K562 (cell line): ENCODE data around the gene OR13A1. TPM values are rescaled to one million over a fixed set of nuclear protein-coding genes. Genes with fewer than 3 reads are reported as not detected.

Source experiments
- ATAC-seq: fragments of 200-7000 bp; cut with Tn5 transposase; 3 replicates; pipeline ENCODE4 v1.9.1; 2020; ENCODE audit warnings: moderate library complexity
- BruUV-seq: library from RNA; stranded (reverse); fragments of 400-500 nt; replicated peaks from 2 replicates; lab custom pipeline; 2021; lab: Mats Ljungman, UMichigan
- CTCF ChIA-PET: fragments of 300-600 bp; formaldehyde crosslinking; extraction: SDS; loops from one replicate; lab custom pipeline; 2021; ENCODE audit warnings: low intra/inter-chr PET ratio; lab: Yijun Ruan, JAX
- POLR2A ChIA-PET: fragments of 300-600, 350-650 bp; sonication (Branson Sonifier 250); formaldehyde crosslinking; extraction: SDS; loops from one replicate; lab custom pipeline; 2021; ENCODE audit warnings: antibody characterized with exemption, inconsistent platforms; lab: Yijun Ruan, JAX
- DNase-seq, 4 experiments: peaks; one replicate each; pipeline versions ENCODE4 v3.0.0 to v3.0.0-alpha.2; 2011 to 2018; ENCODE audit warnings: low spot score in 3 of 4, mixed read lengths in 3 of 4; ENCODE audit errors: extremely low read depth in 1 of 4
- FAIRE-seq: peaks from 2 replicates; lab custom pipeline; 2011; peaks lifted over from hg19 to GRCh38; lab: Jason Lieb, UNC
- H2AFZ ChIP-seq: 2 replicates; pipeline ENCODE4 v1.6.0; 2011; ENCODE audit warnings: low read depth, low read length, control low read depth, inconsistent platforms
- H3K27ac ChIP-seq: fragments of 200-600 bp; 3 replicates; pipeline ENCODE4 v1.8.0; 2011; ENCODE audit warnings: low read depth, mild to moderate bottlenecking, control low read depth, inconsistent platforms, low read length, moderate library complexity, mixed read lengths; ENCODE audit errors: extremely low read depth
- H3K27me3 ChIP-seq, 2 experiments: fragments of 300-600 bp in 1 of 2; 2 replicates in 1 of 2; 3 replicates in 1 of 2; pipeline versions ENCODE4 v1.6.0 to v1.8.0; 2011; ENCODE audit warnings: inconsistent platforms in 2 of 2, low read length in 2 of 2, mild to moderate bottlenecking in 1 of 2, mixed read lengths in 1 of 2, moderate library complexity in 1 of 2; ENCODE audit not compliant: control insufficient read depth in 2 of 2, insufficient read depth in 2 of 2
- H3K36me3 ChIP-seq: fragments of 300-600 bp; 3 replicates; pipeline ENCODE4 v1.8.0; 2011; ENCODE audit warnings: mild to moderate bottlenecking, low read length, inconsistent platforms; ENCODE audit not compliant: control insufficient read depth, insufficient read depth
- H3K4me1 ChIP-seq, 2 experiments: fragments of 200-600 bp in 1 of 2; replicated peaks in 1 of 2; 2 replicates in 1 of 2; 3 replicates in 1 of 2; pipeline versions ENCODE4 v1.5.1 to v1.8.0; 2011; ENCODE audit warnings: inconsistent platforms in 2 of 2, low read length in 2 of 2, mild to moderate bottlenecking in 1 of 2, mixed read lengths in 1 of 2, moderate library complexity in 1 of 2; ENCODE audit not compliant: control insufficient read depth in 2 of 2, insufficient read depth in 2 of 2
- H3K4me2 ChIP-seq: 2 replicates; pipeline ENCODE4 v1.6.1; 2011; ENCODE audit warnings: low read length, control low read depth, inconsistent platforms, mixed read lengths; ENCODE audit not compliant: insufficient read depth
- H3K4me3 ChIP-seq: fragments of 200-600 bp; sonication (generic), shearing (Covaris generic); 2 replicates; pipeline ENCODE4 v1.5.1; 2016; ENCODE audit warnings: control low read depth, inconsistent platforms
- H3K79me2 ChIP-seq: fragments of 200-600 bp; 3 replicates; pipeline ENCODE4 v1.8.0; 2011; ENCODE audit warnings: low read length, inconsistent platforms; ENCODE audit not compliant: control insufficient read depth, insufficient read depth
- H3K9ac ChIP-seq, 2 experiments: 2 replicates each; pipeline versions ENCODE4 v1.6.0 to v1.6.1; 2011; ENCODE audit warnings: low read depth in 2 of 2, low read length in 2 of 2, control low read depth in 1 of 2, inconsistent platforms in 1 of 2, mild to moderate bottlenecking in 1 of 2, mixed read lengths in 1 of 2; ENCODE audit not compliant: insufficient read depth in 1 of 2
- H3K9me1 ChIP-seq: one replicate; pipeline ENCODE4 v1.6.0; 2011; ENCODE audit warnings: inconsistent platforms, mild to moderate bottlenecking, low read length, moderate library complexity; ENCODE audit not compliant: control insufficient read depth, insufficient read depth
- H3K9me3 ChIP-seq: replicated peaks from 2 replicates; pipeline ENCODE4 v1.5.1; 2011; ENCODE audit warnings: low read depth, low read length, inconsistent platforms; ENCODE audit not compliant: control insufficient read depth, insufficient read depth
- H4K20me1 ChIP-seq: replicated peaks from 2 replicates; pipeline ENCODE4 v1.6.1; 2011; ENCODE audit warnings: low read length, inconsistent platforms, mixed read lengths; ENCODE audit not compliant: control insufficient read depth, insufficient read depth
- CBFA2T3 ChIP-seq: fragments of 450-650 bp; IDR thresholded peaks from 2 replicates; pipeline ENCODE4 v1.6.1; 2017
- GATAD2B ChIP-seq: fragments of 450-650 bp; IDR thresholded peaks from 2 replicates; pipeline ENCODE4 v1.6.1; 2017; ENCODE audit warnings: mild to moderate bottlenecking, borderline replicate concordance
- MCM7 ChIP-seq, 2 experiments: fragments of 450-650 bp; IDR thresholded peaks; 2 replicates each; pipeline ENCODE4 v1.6.1; 2016 to 2018
- NCOR1 ChIP-seq: fragments of 450-650 bp; IDR thresholded peaks from 2 replicates; pipeline ENCODE4 v1.6.1; 2016; ENCODE audit warnings: mild to moderate bottlenecking, moderate library complexity
- NR2C2 ChIP-seq, 2 experiments: fragments of 200-800 bp in 1 of 2; sonication (Bioruptor generic) in 1 of 2; sonication (generic) in 1 of 2; formaldehyde crosslinking in 1 of 2; IDR thresholded peaks; 2 replicates each; pipeline versions ENCODE4 v1.6.1 to v1.8.0; 2016 to 2022; ENCODE audit warnings: mild to moderate bottlenecking in 1 of 2, missing compliant biosample characterization in 1 of 2, missing genetic modification characterization in 1 of 2, missing genetic modification reagents in 1 of 2
- PCBP1 ChIP-seq: fragments of 200-400 bp; formaldehyde crosslinking; IDR thresholded peaks from 2 replicates; pipeline ENCODE4 v1.6.1; 2018; ENCODE audit warnings: mild to moderate bottlenecking, low read depth, low read length; ENCODE audit not compliant: poor library complexity, severe bottlenecking
- SAFB ChIP-seq: fragments of 200-400 bp; formaldehyde crosslinking; IDR thresholded peaks from 2 replicates; pipeline ENCODE4 v1.6.1; 2017; ENCODE audit warnings: low read depth, low read length, borderline replicate concordance
- SMAD4 ChIP-seq: fragments of 250-450 bp; sonication (Bioruptor Pico); conservative IDR thresholded peaks from 2 replicates; pipeline ENCODE4 v1.8.0; 2021; ENCODE audit warnings: inconsistent platforms, mild to moderate bottlenecking, moderate library complexity
- TEAD4 ChIP-seq, 2 experiments: sonication (generic) in 1 of 2; formaldehyde crosslinking in 1 of 2; IDR thresholded peaks; 2 replicates each; pipeline versions ENCODE4 v1.6.1 to v1.8.0; 2012 to 2022; ENCODE audit warnings: borderline replicate concordance in 1 of 2, inconsistent platforms in 1 of 2, low read length in 1 of 2, mild to moderate bottlenecking in 1 of 2, missing genetic modification reagents in 1 of 2
- ZNF146 ChIP-seq: IDR thresholded peaks from one replicate; pipeline ENCODE4 v1.6.1; 2018; ENCODE audit warnings: missing compliant biosample characterization; ENCODE audit not compliant: unreplicated experiment
- ZNF175 ChIP-seq: fragments of 200-800 bp; sonication (Bioruptor generic); IDR thresholded peaks from 2 replicates; pipeline ENCODE4 v1.6.1; 2016; ENCODE audit warnings: low read depth, mild to moderate bottlenecking, missing genetic modification characterization, missing compliant biosample characterization
- ZNF24 ChIP-seq: fragments of 450-650 bp; IDR thresholded peaks from 2 replicates; pipeline ENCODE4 v1.6.1; 2016
- ZNF384 ChIP-seq: IDR thresholded peaks from 2 replicates; pipeline ENCODE4 v1.6.1; 2012; ENCODE audit warnings: low read depth, low read length, improper control_type of control experiment
- ZNF766 ChIP-seq: fragments of 200-800 bp; sonication (Bioruptor generic); conservative IDR thresholded peaks from 2 replicates; pipeline ENCODE4 v1.6.1; 2016; ENCODE audit warnings: missing genetic modification characterization, missing compliant biosample characterization
- in situ Hi-C: fragments of 300-500 bp; cut with MboI; formaldehyde crosslinking; loops from 4 replicates; pipeline ENCODE4 v1.15.0; 2018; ENCODE audit warnings: inconsistent platforms, mixed read lengths
- intact Hi-C: fragments of 100-400 bp; cut with micrococcal nuclease; formaldehyde crosslinking; loops from 2 replicates; pipeline ENCODE4 v1.14.2; 2022
- polyA plus RNA-seq, 8 experiments: library from polyadenylated mRNA; depleted of rRNA in 4 of 8; stranded (reverse) in 5 of 8; unstranded in 3 of 8; fragments of >200 nt; fragmentation: Nextera tagmentation in 2 of 8; fragmentation: Illumina TruSeq in 1 of 8; extraction: Ambion mirVana in 2 of 8; extraction: Trizol in 1 of 8; gene quantifications; 2 replicates each; pipeline versions ENCODE4 v1.2.1 to v1.2.3, GENCODE V29; 2011 to 2014; ENCODE audit warnings: inconsistent platforms in 1 of 8, missing spikeins in 1 of 8
- total RNA-seq, 7 experiments: library from RNA; depleted of rRNA in 6 of 7; stranded (reverse); fragments of >200 nt in 6 of 7; fragmentation: Illumina TruSeq in 2 of 7; extraction: Trizol in 2 of 7; gene quantifications; 2 replicates each; pipeline versions ENCODE4 v1.2.1 to v1.2.3, GENCODE V29; 2011 to 2021; ENCODE audit warnings: low replicate concordance in 1 of 7
- TF ChIP-seq, protein P1 (sequence below): fragments of 250-450 bp; sonication (Bioruptor Pico); IDR thresholded peaks from 2 replicates; pipeline ENCODE4 v1.4.0; 2020; ENCODE audit warnings: mild to moderate bottlenecking, moderate library complexity
- TF ChIP-seq, protein P2 (sequence below): IDR thresholded peaks from 2 replicates; pipeline ENCODE4 v1.6.1; 2014; ENCODE audit warnings: antibody characterized with exemption
- TF ChIP-seq, protein P3 (sequence below): fragments of 250-450 bp; sonication (Bioruptor Pico); IDR thresholded peaks from 2 replicates; pipeline ENCODE4 v1.5.1; 2021; ENCODE audit warnings: mild to moderate bottlenecking

OR13A1 gene
- total and polyA plus RNA-seq, 9 of the 15 experiments (the other 6 are each of a cell fraction or from before 2014, with no cell fraction given): 0.03 to 0.11 (median 0.06) TPM; not detected in 3

DNA sequence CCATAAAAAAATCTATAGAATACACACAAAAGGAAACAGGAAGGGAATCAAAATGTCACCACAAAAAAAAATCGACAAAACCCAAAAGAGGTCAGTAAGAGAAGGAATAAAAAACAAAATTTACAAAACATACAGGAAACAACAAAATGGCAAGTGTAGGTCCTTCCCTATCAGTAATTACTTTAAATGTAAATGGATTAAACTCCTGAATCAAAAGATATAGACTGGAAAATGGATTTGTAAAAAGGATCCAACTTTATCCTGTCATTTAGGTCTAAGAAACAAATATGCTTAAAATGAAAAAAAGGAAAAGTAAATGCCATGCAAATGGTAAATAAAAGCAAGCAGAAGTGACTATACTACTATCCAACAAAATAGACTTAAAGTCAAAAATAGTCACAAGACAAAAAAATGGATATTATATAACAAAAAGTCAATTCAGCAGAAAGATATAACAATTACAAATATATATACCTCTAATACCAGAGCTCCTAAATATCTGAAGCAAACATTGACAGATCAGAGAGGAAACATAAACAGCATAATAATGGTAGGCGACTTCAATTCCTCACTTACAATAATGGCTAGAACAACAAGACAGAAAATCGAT lies 2.0 kb downstream of the OR13A1 start (continued):
- TF ChIP-seq, protein P1, sequence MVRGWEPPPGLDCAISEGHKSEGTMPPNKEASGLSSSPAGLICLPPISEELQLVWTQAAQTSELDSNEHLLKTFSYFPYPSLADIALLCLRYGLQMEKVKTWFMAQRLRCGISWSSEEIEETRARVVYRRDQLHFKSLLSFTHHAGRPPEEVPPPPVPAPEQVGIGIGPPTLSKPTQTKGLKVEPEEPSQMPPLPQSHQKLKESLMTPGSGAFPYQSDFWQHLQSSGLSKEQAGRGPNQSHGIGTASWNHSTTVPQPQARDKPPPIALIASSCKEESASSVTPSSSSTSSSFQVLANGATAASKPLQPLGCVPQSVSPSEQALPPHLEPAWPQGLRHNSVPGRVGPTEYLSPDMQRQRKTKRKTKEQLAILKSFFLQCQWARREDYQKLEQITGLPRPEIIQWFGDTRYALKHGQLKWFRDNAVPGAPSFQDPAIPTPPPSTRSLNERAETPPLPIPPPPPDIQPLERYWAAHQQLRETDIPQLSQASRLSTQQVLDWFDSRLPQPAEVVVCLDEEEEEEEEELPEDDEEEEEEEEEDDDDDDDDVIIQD: no peak
- TF ChIP-seq GATAD2B (no peak), TEAD4 (IDR thresholded peaks at IDR 0.05; ENCODE audit: low read length) (no peak), TEAD4 (CRISPR knock-in tag; IDR thresholded peaks at IDR 0.05; ENCODE audit: borderline replicate concordance) (no peak)

DNA sequence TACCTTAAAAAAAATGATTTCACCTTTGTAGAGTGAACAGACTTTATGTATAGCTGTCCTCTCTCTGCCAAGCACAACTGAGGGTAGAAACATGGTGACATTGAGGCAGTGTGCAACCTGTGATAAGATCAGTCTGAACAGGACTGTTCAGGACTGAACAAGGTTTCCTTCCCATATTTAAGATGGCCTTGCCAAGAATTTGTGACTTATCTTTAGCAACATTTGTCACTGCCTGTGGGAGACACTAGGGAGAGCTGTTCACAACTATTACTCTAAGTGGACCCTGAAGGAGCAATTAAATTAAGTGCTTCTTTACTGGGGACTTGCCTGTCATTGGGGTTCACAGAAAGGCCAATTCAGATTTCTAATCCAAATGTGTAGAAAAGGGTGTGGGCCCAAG lies 6.7 kb downstream of the OR13A1 start:
- H4K20me1 ChIP-seq: no peaks in the 10 kb centered on the region
- H3K4me3 ChIP-seq: no peak overlapping the region
- CTCF ChIA-PET: no interaction called here
- H3K4me2 ChIP-seq: no peak overlapping the region
- H3K9me1 ChIP-seq: no peaks in the 10 kb centered on the region
- peak; percentile 73 for FAIRE-seq
- peak in 2 of 4 experiments; percentile 41 to 70 for DNase-seq
- no peaks in the 10 kb centered on the region for H3K79me2 ChIP-seq
- peak overlapping the region; percentile 63 for H2AFZ ChIP-seq
- H3K9ac ChIP-seq: no peak overlapping the region; a peak in 1 of 4 replicates
- peaks cover 3 to 10% of the 10 kb centered on the region in 2 experiments; a peak in 4 of 5 replicates for H3K4me1 ChIP-seq
- intact Hi-C loops (loop anchor here (2.0 to 5.0 kb wide), 3 partner anchors 58 to 162 kb away; no protein-coding TSS in a partner anchor), in situ Hi-C loops (no loop called here)
- H3K27me3 ChIP-seq: no peaks in the 10 kb centered on the region
- peak; percentile 93 for ATAC-seq
- POLR2A ChIA-PET: interaction anchor here (0.6 to 1.6 kb wide), 2 partner anchors 67 to 252 kb away, joined by 3 read pairs; no protein-coding TSS in a partner anchor
- BruUV-seq: no TSS peak
- no peak overlapping the region for H3K27ac ChIP-seq
- H3K36me3 ChIP-seq: no peaks in the 10 kb centered on the region
- H3K9me3 ChIP-seq: no peaks in the 10 kb centered on the region
- no peak for TF ChIP-seq PCBP1
- no peak for TF ChIP-seq ZNF384
- TF ChIP-seq ZNF146 (CRISPR knock-in tag): no peak
- no peak for TF ChIP-seq SAFB
- peak; percentile 58; the same call in 1 of the 2 replicates for TF ChIP-seq ZNF766 (CRISPR knock-in tag)
- no peak for TF ChIP-seq ZNF175
- TF ChIP-seq, protein P2, sequence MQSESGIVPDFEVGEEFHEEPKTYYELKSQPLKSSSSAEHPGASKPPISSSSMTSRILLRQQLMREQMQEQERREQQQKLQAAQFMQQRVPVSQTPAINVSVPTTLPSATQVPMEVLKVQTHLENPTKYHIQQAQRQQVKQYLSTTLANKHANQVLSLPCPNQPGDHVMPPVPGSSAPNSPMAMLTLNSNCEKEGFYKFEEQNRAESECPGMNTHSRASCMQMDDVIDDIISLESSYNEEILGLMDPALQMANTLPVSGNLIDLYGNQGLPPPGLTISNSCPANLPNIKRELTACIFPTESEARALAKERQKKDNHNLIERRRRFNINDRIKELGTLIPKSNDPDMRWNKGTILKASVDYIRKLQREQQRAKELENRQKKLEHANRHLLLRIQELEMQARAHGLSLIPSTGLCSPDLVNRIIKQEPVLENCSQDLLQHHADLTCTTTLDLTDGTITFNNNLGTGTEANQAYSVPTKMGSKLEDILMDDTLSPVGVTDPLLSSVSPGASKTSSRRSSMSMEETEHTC: no peak
- TF ChIP-seq CBFA2T3: peak; percentile 53; the same call in 1 of the 2 replicates
- TF ChIP-seq SMAD4: no peak
- TF ChIP-seq NR2C2 (CRISPR knock-in tag; IDR thresholded peaks at IDR 0.05): no peak
- TF ChIP-seq NR2C2 (tag; IDR thresholded peaks at IDR 0.05): 0 out of 2 replicates have a peak, but pooled peaks have one; percentile 11
- TF ChIP-seq, protein P3, sequence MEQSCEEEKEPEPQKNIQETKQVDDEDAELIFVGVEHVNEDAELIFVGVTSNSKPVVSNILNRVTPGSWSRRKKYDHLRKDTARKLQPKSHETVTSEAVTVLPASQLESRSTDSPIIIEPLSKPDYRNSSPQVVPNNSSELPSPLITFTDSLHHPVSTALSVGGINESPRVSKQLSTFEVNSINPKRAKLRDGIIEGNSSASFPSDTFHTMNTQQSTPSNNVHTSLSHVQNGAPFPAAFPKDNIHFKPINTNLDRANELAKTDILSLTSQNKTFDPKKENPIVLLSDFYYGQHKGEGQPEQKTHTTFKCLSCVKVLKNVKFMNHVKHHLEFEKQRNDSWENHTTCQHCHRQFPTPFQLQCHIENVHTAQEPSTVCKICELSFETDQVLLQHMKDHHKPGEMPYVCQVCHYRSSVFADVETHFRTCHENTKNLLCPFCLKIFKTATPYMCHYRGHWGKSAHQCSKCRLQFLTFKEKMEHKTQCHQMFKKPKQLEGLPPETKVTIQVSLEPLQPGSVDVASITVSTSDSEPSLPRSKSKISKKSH (CRISPR knock-in tag): no peak
- no peak for TF ChIP-seq ZNF24
- TF ChIP-seq MCM7 (IDR thresholded peaks at IDR 0.05): no peak
- peak; percentile 29; the same call in 1 of the 2 replicates for TF ChIP-seq NCOR1
